Urinary bladder (tissue), 4 donors: Measurements from ENCODE around the gene SBNO1. TPM values are rescaled to one million over a fixed set of nuclear protein-coding genes. Genes with fewer than 3 reads are reported as not detected.
"Not testable (repeated sequence)": the region's sequence is repeated elsewhere in the genome, so short reads cannot be mapped to it uniquely, and the experiment has no call there.

Experiments
- DNase-seq: peaks from one replicate; pipeline ENCODE4 v3.0.0-alpha.2; 2015; ENCODE audit errors: extremely low spot score
- H3K27ac ChIP-seq: one replicate; pipeline ENCODE4 v1.5.1; 2013; ENCODE audit warnings: low read depth, mild to moderate bottlenecking, moderate library complexity
- H3K36me3 ChIP-seq: one replicate; pipeline ENCODE4 v1.6.1; 2013; ENCODE audit warnings: mild to moderate bottlenecking, moderate library complexity; ENCODE audit not compliant: insufficient read depth
- H3K4me1 ChIP-seq: one replicate; pipeline ENCODE4 v1.6.1; 2013; ENCODE audit warnings: mild to moderate bottlenecking, moderate library complexity; ENCODE audit not compliant: insufficient read depth
- H3K4me3 ChIP-seq: one replicate; pipeline ENCODE4 v1.5.1; 2013; ENCODE audit warnings: low read depth, low read length
- WGBS: extraction: QIAGEN DNeasy Blood & Tissue Kit; methylation state at CpG from one replicate; pipeline ENCODE4 v1.1.7; 2013; 5-methylcytosine and 5-hydroxymethylcytosine counted together
- polyA plus RNA-seq: library from polyadenylated mRNA; stranded (reverse); fragments of 200-250 nt; gene quantifications from one replicate; pipeline ENCODE4 v1.2.3, GENCODE V29; 2013
- total RNA-seq: library from RNA; depleted of rRNA; stranded (reverse); fragments of >200 nt; gene quantifications from one replicate; pipeline ENCODE4 v1.2.3, GENCODE V29; 2014
- donor health status: healthy with polysubstance abuse.
- donor health status: healthy.

Gene SBNO1
- total and polyA plus RNA-seq, 2 donors, result 7.1 to 30.2 TPM

DNA sequence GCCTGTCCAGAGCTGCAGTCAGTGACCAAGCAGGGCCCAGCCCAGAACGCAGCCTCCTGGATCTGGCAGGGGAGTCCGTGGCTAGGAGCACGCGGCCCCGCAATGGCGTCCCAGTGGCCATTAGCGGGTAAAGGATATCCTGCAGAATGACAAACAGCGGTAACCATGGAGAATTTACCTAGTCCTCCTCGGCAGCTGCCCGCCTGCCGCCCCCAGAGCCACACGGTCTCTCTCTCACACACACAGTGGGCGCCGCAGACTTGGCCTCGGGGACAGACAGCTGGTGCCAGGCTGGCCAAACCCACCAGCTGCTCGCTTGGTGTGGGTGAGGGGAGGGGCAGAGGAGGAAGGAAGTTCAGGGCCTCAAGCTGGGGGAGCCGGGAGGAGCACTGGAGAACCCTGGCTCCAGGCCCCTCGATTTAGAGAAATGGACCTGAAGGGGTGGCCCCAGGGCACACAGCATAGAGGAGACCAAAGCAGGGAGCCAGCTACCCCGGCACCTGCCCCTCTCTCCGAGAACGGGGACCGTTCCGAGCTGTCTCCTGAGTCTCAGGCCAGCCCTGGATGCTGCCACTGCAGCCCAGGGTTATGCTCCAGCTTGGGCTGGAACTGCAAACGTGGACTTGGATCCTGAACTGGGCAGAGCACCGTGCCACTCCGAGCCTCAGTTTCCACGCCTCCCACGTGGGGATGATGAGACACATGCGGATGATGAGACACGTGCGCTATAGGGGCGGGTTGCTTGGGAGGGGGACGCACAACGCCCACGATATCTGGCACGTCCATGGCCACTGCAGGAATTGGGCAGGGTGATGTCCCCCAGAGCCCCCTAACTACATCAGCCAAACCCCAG is 96.4 kb downstream of the SBNO1 start:
- H3K27ac ChIP-seq, result no peak overlapping the region
- DNase-seq, result no peak
- no peak overlapping the region for H3K4me3 ChIP-seq
- no peaks in the 10 kb centered on the region for H3K36me3 ChIP-seq
- no peaks in the 10 kb centered on the region for H3K4me1 ChIP-seq
- WGBS, result 57% methylated on average over 36 of the region's 36 CpGs

DNA sequence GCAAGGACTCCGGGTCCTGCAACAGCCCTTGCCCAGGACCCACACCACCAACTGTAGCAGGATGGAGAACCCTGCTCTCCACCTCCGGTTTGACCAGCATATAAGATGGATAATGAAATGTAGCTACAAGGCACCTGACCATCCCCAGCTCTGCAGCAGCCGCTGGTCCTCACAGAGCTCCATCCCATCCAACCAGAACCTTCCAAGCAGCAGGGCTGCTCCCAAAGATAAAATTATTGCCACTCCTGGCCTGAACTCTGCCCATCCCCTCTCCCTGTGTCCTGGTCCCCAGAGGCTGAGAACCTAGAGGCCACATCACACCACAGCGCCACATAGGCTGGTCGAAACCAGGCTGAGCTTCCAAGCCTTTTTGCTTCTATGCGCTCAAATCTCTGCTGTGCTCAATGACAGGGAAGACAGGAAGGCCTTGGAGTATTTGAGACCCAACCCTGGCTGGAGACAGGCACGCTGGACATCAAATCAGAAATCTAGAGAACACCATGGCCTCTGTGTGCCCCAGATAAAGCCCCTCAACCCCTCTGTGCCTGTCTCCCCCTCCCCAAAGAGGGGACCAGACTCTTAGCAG is 97.2 kb downstream of the SBNO1 start:
- 89% methylated on average over 7 of the region's 7 CpGs for WGBS
- no peak overlapping the region for H3K27ac ChIP-seq
- H3K4me1 ChIP-seq, result no peaks in the 10 kb centered on the region
- DNase-seq, result no peak
- no peaks in the 10 kb centered on the region for H3K36me3 ChIP-seq
- no peak overlapping the region for H3K4me3 ChIP-seq

DNA sequence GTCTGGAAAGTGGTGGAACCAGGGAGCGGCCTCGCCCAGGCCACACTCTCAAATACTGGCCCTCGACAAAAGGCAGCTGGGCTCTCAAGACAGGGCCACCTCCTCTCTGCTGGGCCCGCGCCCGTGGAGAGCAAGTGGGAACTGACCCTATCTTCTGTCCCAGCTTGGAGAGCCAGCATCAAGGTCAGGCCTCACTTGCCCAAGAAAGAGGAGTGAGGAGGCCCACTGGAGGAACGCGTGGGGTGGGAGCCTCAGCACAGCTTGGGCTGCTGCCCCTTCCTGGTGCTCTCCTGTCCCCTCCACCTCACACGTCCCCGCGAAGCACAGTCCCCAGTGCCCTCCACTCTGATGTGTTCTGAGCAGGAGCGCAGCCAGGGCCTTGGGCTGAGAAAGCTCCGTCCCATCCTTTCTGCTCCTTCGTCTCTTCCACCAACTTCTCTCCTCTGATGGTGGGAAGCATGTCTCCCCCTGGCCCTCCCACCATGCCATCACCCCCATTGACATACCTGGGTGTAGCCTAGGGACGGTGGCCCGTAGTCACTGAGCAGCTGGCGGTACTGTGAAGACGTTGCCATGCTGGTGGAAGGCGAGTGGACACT is 97.9 kb downstream of the SBNO1 start:
- WGBS, result 88% methylated on average over 19 of the region's 19 CpGs
- DNase-seq, result no peak
- no peaks in the 10 kb centered on the region for H3K36me3 ChIP-seq

DNA sequence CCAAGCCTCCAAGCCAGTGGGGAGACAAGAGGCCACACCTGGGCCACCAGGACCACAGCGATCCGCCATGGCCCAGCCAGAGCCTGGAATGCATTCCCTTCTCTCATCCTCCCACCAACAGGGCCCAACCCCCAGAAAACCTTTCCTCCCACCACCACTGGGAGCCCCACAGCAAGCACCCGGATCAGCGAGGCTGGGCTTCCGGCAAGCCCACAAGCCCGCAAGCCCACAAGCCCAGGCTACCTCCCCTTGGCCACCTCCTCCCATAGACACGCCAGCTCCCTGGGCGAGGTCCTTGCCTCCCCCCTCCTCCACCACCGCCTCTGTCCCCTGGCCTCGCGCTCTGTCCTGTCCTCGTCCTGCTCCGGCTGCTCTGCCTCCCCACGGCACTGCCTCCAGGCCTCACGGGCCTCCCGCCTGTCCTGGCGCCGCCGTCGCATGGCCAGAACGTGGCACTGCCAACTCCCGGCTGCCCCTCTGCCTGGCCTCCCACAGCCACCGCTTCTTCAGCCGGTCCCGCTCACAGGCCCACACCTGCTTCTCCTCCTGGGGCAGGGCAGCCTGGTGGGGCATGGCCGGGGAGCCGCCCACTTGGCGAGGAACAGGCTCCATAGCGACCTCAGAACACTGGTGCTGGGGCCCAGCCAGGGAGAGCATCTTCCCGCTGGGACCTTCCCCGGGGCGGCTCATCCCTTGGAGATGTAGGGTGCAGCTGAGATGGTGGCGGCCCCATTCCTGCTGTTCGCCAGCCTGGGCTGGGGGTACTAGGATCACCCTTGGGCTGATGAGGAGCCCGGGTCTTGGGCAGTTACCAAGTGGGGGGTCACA is 98.6 kb downstream of the SBNO1 start:
- no peaks in the 10 kb centered on the region for H3K36me3 ChIP-seq
- DNase-seq, result no peak
- 86% methylated on average over 35 of the region's 35 CpGs for WGBS
- H3K4me1 ChIP-seq, result no peaks in the 10 kb centered on the region
- no peak overlapping the region for H3K4me3 ChIP-seq
- no peak overlapping the region for H3K27ac ChIP-seq

More for the DNA sequence above, 97.9 kb downstream of the SBNO1 start:
- Histone ChIP-seq H3K4me1 (no peaks in the 10 kb centered on the region), H3K27ac (no peak overlapping the region), H3K4me3 (no peak overlapping the region)

DNA sequence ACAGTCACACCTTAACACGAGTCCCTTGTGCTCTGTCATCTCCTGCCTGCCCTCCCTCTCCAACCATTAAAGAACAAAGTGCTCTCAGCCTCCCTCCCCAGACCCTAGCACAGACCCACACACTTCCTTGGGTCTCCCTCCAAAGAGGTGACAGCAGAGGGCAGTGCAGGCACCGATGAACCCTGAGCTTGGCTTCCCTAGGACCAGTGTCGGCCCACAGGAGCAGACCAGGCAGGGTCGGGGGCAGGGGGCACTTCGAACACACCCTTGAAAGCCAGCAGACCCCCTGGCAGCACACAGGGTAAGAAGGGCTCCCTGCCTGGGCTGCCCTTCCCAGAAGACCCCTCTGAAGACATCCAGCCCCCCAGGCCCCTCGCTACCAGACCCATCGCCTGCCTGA is 100.0 kb downstream of the SBNO1 start:
- no peak for DNase-seq
- 54% methylated on average over 7 of the region's 7 CpGs for WGBS
- Histone ChIP-seq H3K4me3 (no peak overlapping the region), H3K27ac (no peak overlapping the region), H3K36me3 (peaks cover 2% of the 10 kb centered on the region), H3K4me1 (no peaks in the 10 kb centered on the region)

DNA sequence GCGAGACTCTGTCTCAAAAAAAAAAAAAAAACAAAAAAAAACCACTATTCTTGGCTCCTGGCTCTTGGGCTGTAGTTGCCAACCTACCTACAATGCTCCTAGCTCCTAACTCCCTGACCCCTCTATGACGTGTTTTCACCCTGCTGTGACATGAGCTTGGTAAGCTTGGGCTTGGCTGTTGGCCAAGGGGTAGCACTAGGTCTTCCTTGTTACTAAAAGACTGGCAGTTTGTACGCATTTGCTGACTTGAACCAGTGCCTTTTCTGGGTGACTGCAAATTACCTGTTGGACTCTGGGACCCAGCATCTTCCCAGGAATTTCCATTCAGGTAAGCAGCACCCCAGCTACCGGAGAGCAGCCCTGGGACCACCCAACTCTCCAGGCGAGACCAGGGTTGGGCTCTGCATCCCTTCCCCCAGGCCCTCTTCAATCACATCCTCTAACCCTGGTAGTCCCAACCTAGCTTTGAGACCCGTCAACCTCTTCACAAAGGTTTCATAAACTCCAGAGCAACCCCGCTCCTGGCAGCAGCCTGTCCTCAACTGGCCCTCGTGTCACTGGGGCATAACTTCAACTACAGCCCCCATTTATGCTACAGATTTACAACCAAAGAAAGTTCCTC is 101.3 kb downstream of the SBNO1 start:
- no peaks in the 10 kb centered on the region for H3K4me1 ChIP-seq
- DNase-seq, result no peak
- peaks cover 2% of the 10 kb centered on the region for H3K36me3 ChIP-seq
- no peak overlapping the region for H3K4me3 ChIP-seq
- no peak overlapping the region for H3K27ac ChIP-seq
- WGBS, result 87% methylated on average over 8 of the region's 8 CpGs

DNA sequence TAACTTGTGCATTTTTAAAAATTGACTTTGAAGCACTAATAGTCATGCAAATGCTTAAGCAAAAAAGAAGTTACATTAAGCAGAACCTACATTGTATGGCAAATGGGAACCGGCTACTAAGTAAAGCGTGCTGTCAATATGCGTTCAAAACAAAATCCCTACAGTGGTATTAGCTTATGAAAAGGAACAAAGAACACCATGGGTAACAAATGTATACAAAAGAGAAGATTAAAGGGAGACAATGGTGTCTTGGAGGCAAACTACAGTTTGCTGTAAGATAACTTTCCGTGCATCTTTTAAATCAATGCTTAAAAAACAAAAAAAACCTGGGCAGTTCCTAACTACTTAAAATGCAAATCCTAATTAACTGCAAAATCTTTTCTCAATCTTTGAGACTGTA is 103.5 kb downstream of the SBNO1 start:
- no peaks in the 10 kb centered on the region for H3K4me1 ChIP-seq
- H3K27ac ChIP-seq, result no peak overlapping the region
- peaks cover 5% of the 10 kb centered on the region for H3K36me3 ChIP-seq
- whole genome bisulfite sequencing, result 86% methylated on average over 4 of the region's 4 CpGs
- no peak for DNase-seq
- no peak overlapping the region for H3K4me3 ChIP-seq

DNA sequence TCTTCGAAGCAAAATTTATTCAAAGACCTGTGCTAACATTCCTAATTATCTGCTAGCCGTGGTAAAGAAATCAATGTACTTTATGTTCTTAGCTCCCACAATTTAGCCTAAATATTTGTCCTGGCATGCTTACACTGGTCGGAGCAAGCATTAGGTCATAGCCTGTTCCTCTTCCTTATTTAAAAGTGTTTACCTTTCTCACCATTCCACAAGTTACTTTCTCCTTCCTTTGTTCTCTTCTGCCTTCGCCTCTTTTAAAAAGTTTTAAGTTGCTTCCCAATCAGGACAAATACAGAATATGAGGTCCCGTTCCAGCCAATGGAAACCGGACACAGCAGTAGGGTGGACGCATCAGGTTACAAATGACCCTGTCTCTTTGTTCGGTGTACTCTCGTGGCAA is 104.6 kb downstream of the SBNO1 start:
- Histone ChIP-seq H3K4me1 (no peaks in the 10 kb centered on the region), H3K36me3 (peaks cover 5% of the 10 kb centered on the region)
- 83% methylated on average over 9 of the region's 9 CpGs for WGBS

DNA sequence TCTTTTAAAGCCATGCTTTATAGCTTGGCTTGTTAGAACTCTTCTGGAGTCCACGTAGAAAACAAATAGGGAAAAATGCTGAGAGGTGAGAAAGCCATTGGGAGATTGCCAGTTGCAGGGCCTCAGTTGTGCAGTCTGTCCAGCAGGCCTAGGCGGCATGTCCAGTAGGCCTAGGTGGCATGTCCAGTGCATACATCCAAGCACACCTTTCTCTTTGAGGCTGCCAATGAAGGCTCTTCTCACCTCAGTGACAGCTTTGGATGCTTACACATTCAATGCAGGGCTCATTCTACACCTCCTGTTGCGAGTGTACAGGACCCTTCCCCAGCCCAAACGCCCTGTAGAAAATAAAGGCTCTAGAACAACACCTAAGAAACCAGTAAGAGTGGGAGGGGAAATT is 106.1 kb downstream of the SBNO1 start:
- Histone ChIP-seq H3K27ac (no peak overlapping the region), H3K4me3 (no peak overlapping the region), H3K36me3 (peaks cover 8% of the 10 kb centered on the region), H3K4me1 (no peaks in the 10 kb centered on the region)
- no peak for DNase-seq
- WGBS, result 90% methylated on average over 4 of the region's 4 CpGs

More for the DNA sequence above, 104.6 kb downstream of the SBNO1 start:
- Histone ChIP-seq H3K27ac (no peak overlapping the region), H3K4me3 (no peak overlapping the region)
- DNase-seq, result no peak

DNA sequence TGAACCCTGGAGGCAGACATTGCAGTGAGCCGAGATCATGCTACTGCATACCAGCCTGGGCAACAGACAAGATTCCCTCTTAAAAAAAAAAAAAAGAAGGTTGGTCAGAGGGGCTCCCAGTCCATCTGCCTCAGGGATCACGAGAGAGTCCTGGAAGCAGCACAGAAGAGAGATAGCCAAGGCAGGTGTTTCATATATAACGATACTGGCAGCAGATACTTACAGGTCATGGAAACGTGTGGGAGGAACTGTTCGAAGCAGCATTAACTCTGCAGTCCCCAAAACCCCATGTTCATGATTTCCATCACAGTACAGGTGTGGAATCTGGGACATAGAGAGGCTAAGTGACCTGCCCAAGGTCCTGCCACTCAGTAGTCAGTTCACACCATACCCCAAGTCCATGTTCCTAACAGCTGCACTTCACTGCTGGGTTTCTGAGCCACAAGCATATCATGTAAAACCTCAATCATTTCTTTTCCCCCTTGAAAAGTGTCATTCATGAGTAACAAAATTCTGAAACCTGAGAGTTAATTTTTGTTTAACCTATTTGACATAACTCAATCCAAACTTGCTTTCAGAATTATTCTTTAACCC is 109.7 kb downstream of the SBNO1 start:
- no peak overlapping the region for H3K27ac ChIP-seq
- no peak for DNase-seq
- H3K36me3 ChIP-seq, result peaks cover 6% of the 10 kb centered on the region
- 61% methylated on average over 5 of the region's 5 CpGs for WGBS
- no peaks in the 10 kb centered on the region for H3K4me1 ChIP-seq
- H3K4me3 ChIP-seq, result no peak overlapping the region

DNA sequence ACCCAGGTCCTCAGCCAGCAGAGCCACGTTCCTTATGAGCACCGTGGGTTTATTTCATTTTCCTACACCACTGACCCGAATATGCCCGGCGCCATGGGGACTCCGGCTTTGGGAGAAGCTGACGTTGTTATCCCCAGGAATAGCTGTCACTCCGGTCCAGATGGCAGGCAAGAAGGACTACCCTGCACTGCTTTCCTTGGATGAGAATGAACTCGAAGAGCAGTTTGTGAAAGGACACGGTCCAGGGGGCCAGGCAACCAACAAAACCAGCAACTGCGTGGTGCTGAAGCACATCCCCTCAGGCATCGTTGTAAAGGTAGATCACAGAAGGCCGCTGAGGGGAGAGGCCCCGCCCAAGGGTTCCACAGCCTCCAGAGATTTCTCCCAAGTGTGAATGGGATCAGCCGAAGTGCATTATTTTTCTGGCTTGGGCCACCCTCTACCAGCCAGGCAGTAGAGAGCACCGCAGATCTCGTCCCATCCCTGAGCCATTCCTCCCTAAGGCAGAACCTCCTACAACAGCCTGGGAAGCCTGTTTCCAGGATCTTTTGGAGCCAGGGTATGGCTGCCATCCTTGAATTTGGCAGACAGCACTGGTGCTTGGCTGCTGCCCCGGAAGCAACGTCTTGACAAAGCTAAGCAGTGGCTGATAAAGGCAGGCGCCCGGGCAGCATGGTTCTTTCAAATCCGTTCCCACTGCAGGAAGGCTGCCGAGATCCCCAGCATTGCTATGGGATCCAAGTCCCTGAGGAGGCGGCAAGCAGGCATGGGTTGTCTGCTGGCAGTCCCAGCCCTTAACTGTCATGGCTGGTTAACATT is 110.8 kb downstream of the SBNO1 start:
- no peak for DNase-seq
- peaks cover 6% of the 10 kb centered on the region for H3K36me3 ChIP-seq
- 77% methylated on average over 24 of the region's 24 CpGs for WGBS

DNA sequence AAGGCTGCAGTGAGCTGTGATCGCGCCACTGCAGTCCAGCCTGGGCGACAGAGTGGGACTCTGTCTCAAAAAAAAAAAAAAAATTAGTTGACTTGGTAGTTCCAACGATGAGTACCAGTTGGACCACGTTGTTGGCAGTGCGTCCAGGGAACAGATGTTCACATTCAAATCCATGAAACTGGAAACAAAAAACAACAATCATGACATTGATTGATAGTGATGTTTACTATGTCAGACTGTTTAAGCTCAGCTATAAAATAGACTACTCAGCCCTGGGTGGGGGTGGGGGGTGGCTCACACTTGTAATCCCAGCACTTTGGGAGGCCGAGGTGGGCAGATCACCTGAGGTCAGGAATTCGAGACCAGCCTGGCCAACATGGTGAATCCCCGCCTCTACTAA is 112.3 kb downstream of the SBNO1 start:
- H3K4me3 ChIP-seq, H3K36me3 ChIP-seq, H3K27ac ChIP-seq, DNase-seq, H3K4me1 ChIP-seq: not testable (repeated sequence)
- 76% methylated on average over 9 of the region's 9 CpGs for WGBS

More for the DNA sequence above, 110.8 kb downstream of the SBNO1 start:
- H3K27ac ChIP-seq, result no peak overlapping the region
- H3K4me3 ChIP-seq, result no peak overlapping the region
- H3K4me1 ChIP-seq, result no peaks in the 10 kb centered on the region
